GM21423 (cell line): Measurements from ENCODE around the gene PDE4D.
A peak's percentile ranks its signal among the peaks of the same experiment; 100 is the strongest.
"Not testable (repeated sequence)": the region's sequence is repeated elsewhere in the genome, so short reads cannot be mapped to it uniquely, and the experiment has no call there.

Experiments used
- ATAC-seq: cut with Tn5 transposase; IDR thresholded peaks from one replicate; pipeline ENCODE4 v1.9.1; 2021; ENCODE audit warnings: mild to moderate bottlenecking, moderate library complexity; ENCODE audit not compliant: unreplicated experiment

PDE4D gene

GRCh38 chr5:59393585-59394420 is 499.7 kb downstream of the PDE4D start:
- no peak for ATAC-seq

GRCh38 chr5:59391576-59391975 is 501.9 kb downstream of the PDE4D start:
- ATAC-seq, result no peak

GRCh38 chr5:59390989-59391388 is 502.5 kb downstream of the PDE4D start:
- no peak for ATAC-seq

GRCh38 chr5:59390074-59390659 is 503.4 kb downstream of the PDE4D start:
- no peak for ATAC-seq

GRCh38 chr5:59387127-59387526 is 506.4 kb downstream of the PDE4D start:
- no peak for ATAC-seq

GRCh38 chr5:59385700-59386099 is 507.8 kb downstream of the PDE4D start:
- no peak for ATAC-seq

GRCh38 chr5:59380350-59380951 is 513.1 kb downstream of the PDE4D start:
- peak; percentile 98 for ATAC-seq

GRCh38 chr5:59374036-59374435 is 519.5 kb downstream of the PDE4D start:
- ATAC-seq, result not testable (repeated sequence)

- ATAC-seq, result no peak
Observed at GRCh38 chr5:59371525-59372127, 521.9 kb downstream of the PDE4D start.

- no peak for ATAC-seq
Observed at GRCh38 chr5:59368951-59369350, 524.6 kb downstream of the PDE4D start.

GRCh38 chr5:59367791-59368394 is 525.6 kb downstream of the PDE4D start:
- ATAC-seq, result no peak

- no peak for ATAC-seq
Observed at GRCh38 chr5:59366784-59367183, 526.7 kb downstream of the PDE4D start.

- ATAC-seq, result no peak
Observed at GRCh38 chr5:59362438-59362837, 531.1 kb downstream of the PDE4D start.

- ATAC-seq, result no peak
Observed at GRCh38 chr5:59361454-59361853, 532.1 kb downstream of the PDE4D start.

- no peak for ATAC-seq
Observed at GRCh38 chr5:59360130-59360555, 533.4 kb downstream of the PDE4D start.

- ATAC-seq, result no peak
Observed at GRCh38 chr5:59358005-59358861, 535.3 kb downstream of the PDE4D start.

- no peak for ATAC-seq
Observed at GRCh38 chr5:59357381-59357977, 536.0 kb downstream of the PDE4D start.

- no peak for ATAC-seq
Observed at GRCh38 chr5:59356813-59357380, 536.6 kb downstream of the PDE4D start.

- ATAC-seq, result no peak
Observed at GRCh38 chr5:59354811-59355210, 538.7 kb downstream of the PDE4D start.

GRCh38 chr5:59354274-59354673 is 539.3 kb downstream of the PDE4D start:
- no peak for ATAC-seq
